HG03060 (cell line): Measurements from ENCODE around the gene NPAS2.

ENCODE experiments used
- ATAC-seq: cut with Tn5 transposase; IDR thresholded peaks from one replicate; pipeline ENCODE4 v1.9.1; 2021; ENCODE audit warnings: low read depth, moderate number of reproducible peaks; ENCODE audit not compliant: unreplicated experiment

The NPAS2 gene

GRCh38 chr2:100902817-100903405 is 83.0 kb downstream of the NPAS2 start:
- ATAC-seq, result no peak

- ATAC-seq, result no peak
These were observed 83.8 kb downstream of the NPAS2 start for GRCh38 chr2:100903534-100904258.

- no peak for ATAC-seq
These were observed 85.3 kb downstream of the NPAS2 start for GRCh38 chr2:100905132-100905805.

GRCh38 chr2:100906131-100906530 is 86.2 kb downstream of the NPAS2 start:
- ATAC-seq, result no peak

- no peak for ATAC-seq
These were observed 86.7 kb downstream of the NPAS2 start for GRCh38 chr2:100906679-100907078.

- no peak for ATAC-seq
These were observed 87.9 kb downstream of the NPAS2 start for GRCh38 chr2:100907832-100908231.

- ATAC-seq, result no peak
These were observed 89.7 kb downstream of the NPAS2 start for GRCh38 chr2:100909534-100910081.

- ATAC-seq, result no peak
These were observed 90.2 kb downstream of the NPAS2 start for GRCh38 chr2:100910111-100910510.

- no peak for ATAC-seq
These were observed 99.4 kb downstream of the NPAS2 start for GRCh38 chr2:100919316-100919715.

GRCh38 chr2:100921685-100922161 is 101.8 kb downstream of the NPAS2 start:
- no peak for ATAC-seq

GRCh38 chr2:100923461-100924060 is 103.6 kb downstream of the NPAS2 start:
- no peak for ATAC-seq

GRCh38 chr2:100924122-100924519 is 104.2 kb downstream of the NPAS2 start:
- no peak for ATAC-seq

GRCh38 chr2:100924520-100925451 is 104.8 kb downstream of the NPAS2 start:
- ATAC-seq, result no peak

GRCh38 chr2:100928235-100928634 is 108.3 kb downstream of the NPAS2 start:
- ATAC-seq, result no peak

- no peak for ATAC-seq
These were observed 109.2 kb downstream of the NPAS2 start for GRCh38 chr2:100929147-100929546.

- ATAC-seq, result no peak
These were observed 114.8 kb downstream of the NPAS2 start for GRCh38 chr2:100934504-100935371.

GRCh38 chr2:100935372-100935752 is 115.4 kb downstream of the NPAS2 start:
- ATAC-seq, result no peak

GRCh38 chr2:100936070-100936741 is 116.3 kb downstream of the NPAS2 start:
- ATAC-seq, result no peak
